GM23338 (cell line): ENCODE data around the gene NEIL1. TPM values are rescaled to one million over a fixed set of nuclear protein-coding genes. Genes with fewer than 3 reads are reported as not detected.
"Not testable (repeated sequence)": the region's sequence is repeated elsewhere in the genome, so short reads cannot be mapped to it uniquely, and the experiment has no call there.

Experiments used
- ATAC-seq: fragments of 200-7000 bp; cut with Tn5 transposase; 3 replicates; pipeline ENCODE4 v1.9.1; 2020
- DNase-seq: peaks from one replicate; pipeline ENCODE4 v3.0.0-alpha.2; 2015; ENCODE audit warnings: low spot score
- H2AFZ ChIP-seq: fragments of 200-600 bp; sonication (generic); 2 replicates; pipeline ENCODE4 v1.8.0; 2016; ENCODE audit warnings: antibody characterized with exemption, mild to moderate bottlenecking, moderate library complexity
- H3F3A ChIP-seq: fragments of 200-600 bp; sonication (generic); replicated peaks from 2 replicates; pipeline ENCODE4 v1.8.0; 2017; ENCODE audit warnings: antibody characterized with exemption, mixed run types, low read depth
- H3K27ac ChIP-seq: fragments of 200-600 bp; sonication (generic); 2 replicates; pipeline ENCODE4 v1.6.1; 2016; ENCODE audit warnings: low read depth
- H3K27me3 ChIP-seq: fragments of 200-600 bp; sonication (generic); 2 replicates; pipeline ENCODE4 v1.8.0; 2016; ENCODE audit warnings: mild to moderate bottlenecking, mixed run types, moderate library complexity; ENCODE audit not compliant: insufficient read depth
- H3K36me3 ChIP-seq: fragments of 200-600 bp; sonication (generic); 2 replicates; pipeline ENCODE4 v1.8.0; 2016; ENCODE audit warnings: mild to moderate bottlenecking; ENCODE audit not compliant: insufficient read depth
- H3K4me1 ChIP-seq: fragments of 200-600 bp; sonication (generic); 2 replicates; pipeline ENCODE4 v1.8.0; 2016; ENCODE audit warnings: mild to moderate bottlenecking, moderate library complexity; ENCODE audit not compliant: insufficient read depth
- H3K4me2 ChIP-seq: fragments of 200-600 bp; sonication (generic); 2 replicates; pipeline ENCODE4 v1.7.1; 2017; ENCODE audit warnings: mixed run types
- H3K4me3 ChIP-seq: fragments of 200-600 bp; sonication (generic); 2 replicates; pipeline ENCODE4 v1.6.1; 2016; ENCODE audit warnings: mixed run types
- H3K79me2 ChIP-seq: fragments of 200-600 bp; sonication (generic); replicated peaks from 2 replicates; pipeline ENCODE4 v1.8.0; 2017; ENCODE audit warnings: mild to moderate bottlenecking; ENCODE audit not compliant: insufficient read depth
- H3K9me2 ChIP-seq: fragments of 200-600 bp; sonication (generic); 2 replicates; pipeline ENCODE4 v1.8.0; 2017; ENCODE audit not compliant: insufficient read depth
- H4K20me1 ChIP-seq: fragments of 200-600 bp; sonication (generic); replicated peaks from 2 replicates; pipeline ENCODE4 v1.8.0; 2017; ENCODE audit warnings: mild to moderate bottlenecking; ENCODE audit not compliant: insufficient read depth
- H3K27ac Mint-ChIP-seq: 2 replicates; pipeline ENCODE4 v1.8.0; 2020; ENCODE audit warnings: inconsistent platforms, mild to moderate bottlenecking, moderate library complexity, mixed read lengths
- H3K27me3 Mint-ChIP-seq: 3 replicates; pipeline ENCODE4 v1.8.0; 2022; ENCODE audit warnings: low read depth, mild to moderate bottlenecking, moderate library complexity, mixed read lengths, inconsistent platforms; ENCODE audit not compliant: insufficient read depth, poor library complexity
- H3K36me3 Mint-ChIP-seq: 3 replicates; pipeline ENCODE4 v1.8.0; 2021; ENCODE audit warnings: low read depth, mild to moderate bottlenecking, inconsistent platforms, moderate library complexity, mixed read lengths
- H3K4me1 Mint-ChIP-seq: 3 replicates; pipeline ENCODE4 v1.8.0; 2020; ENCODE audit warnings: mild to moderate bottlenecking, inconsistent platforms, mixed read lengths
- H3K4me3 Mint-ChIP-seq: 3 replicates; pipeline ENCODE4 v1.8.0; 2021; ENCODE audit warnings: moderate library complexity, mild to moderate bottlenecking, inconsistent platforms, mixed read lengths
- H3K9me3 Mint-ChIP-seq: 3 replicates; pipeline ENCODE4 v1.8.0; 2020; ENCODE audit warnings: moderate library complexity, mild to moderate bottlenecking, inconsistent platforms, mixed read lengths
- CREB1 ChIP-seq: fragments of 250-450 bp; sonication (Bioruptor Pico); IDR thresholded peaks from 2 replicates; pipeline ENCODE4 v1.5.0; 2020; ENCODE audit warnings: low read depth, mild to moderate bottlenecking, moderate library complexity
- EZH2 ChIP-seq: fragments of 200-600 bp; sonication (generic); IDR thresholded peaks from one replicate; pipeline ENCODE4 v1.8.0; 2017; ENCODE audit warnings: antibody characterized with exemption, mild to moderate bottlenecking, low read depth; ENCODE audit not compliant: unreplicated experiment
- polyA plus RNA-seq: library from polyadenylated mRNA; unstranded; fragments of >200 nt; fragmentation: Nextera tagmentation; extraction: Ambion mirVana; gene quantifications from 2 replicates; pipeline ENCODE4 v1.2.1, GENCODE V29; 2016
- total RNA-seq: library from RNA; depleted of rRNA; stranded (reverse); fragments of >200 nt; shearing (Covaris generic); gene quantifications from 2 replicates; pipeline ENCODE4 v1.2.3, GENCODE V29; 2014
- TF ChIP-seq, protein P1 (sequence below): fragments of 250-450 bp; sonication (Bioruptor Pico); IDR thresholded peaks from 2 replicates; pipeline ENCODE4 v1.5.0; 2020; ENCODE audit warnings: mild to moderate bottlenecking, moderate library complexity
- TF ChIP-seq, protein P2 (sequence below): IDR thresholded peaks from one replicate; pipeline ENCODE4 v1.6.1; 2018; ENCODE audit warnings: antibody characterized with exemption; ENCODE audit not compliant: unreplicated experiment

Gene NEIL1
- total and polyA plus RNA-seq, 2 experiments from 2014 or later = 6.2 to 17.0 TPM

DNA sequence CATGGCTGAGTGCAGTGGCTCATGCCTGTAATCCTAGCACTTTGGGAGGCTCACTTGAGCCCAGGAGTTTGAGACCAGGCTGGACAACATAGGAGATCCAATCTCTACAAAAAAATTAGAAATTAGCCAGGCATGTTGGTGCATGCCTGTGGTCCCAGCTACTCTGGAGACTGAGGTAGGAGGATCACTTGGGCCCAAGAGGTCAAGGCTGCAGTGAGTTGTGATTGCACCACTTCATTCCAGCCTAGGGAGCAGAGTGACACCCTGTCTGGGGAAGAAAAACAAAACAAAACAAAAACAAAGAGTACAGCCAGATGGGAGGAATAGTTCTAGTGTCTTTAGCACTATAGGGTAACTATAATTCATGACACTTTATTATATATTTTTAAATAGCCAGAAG lies 37.1 kb upstream of the NEIL1 start (continued):
- TF ChIP-seq, protein P1, sequence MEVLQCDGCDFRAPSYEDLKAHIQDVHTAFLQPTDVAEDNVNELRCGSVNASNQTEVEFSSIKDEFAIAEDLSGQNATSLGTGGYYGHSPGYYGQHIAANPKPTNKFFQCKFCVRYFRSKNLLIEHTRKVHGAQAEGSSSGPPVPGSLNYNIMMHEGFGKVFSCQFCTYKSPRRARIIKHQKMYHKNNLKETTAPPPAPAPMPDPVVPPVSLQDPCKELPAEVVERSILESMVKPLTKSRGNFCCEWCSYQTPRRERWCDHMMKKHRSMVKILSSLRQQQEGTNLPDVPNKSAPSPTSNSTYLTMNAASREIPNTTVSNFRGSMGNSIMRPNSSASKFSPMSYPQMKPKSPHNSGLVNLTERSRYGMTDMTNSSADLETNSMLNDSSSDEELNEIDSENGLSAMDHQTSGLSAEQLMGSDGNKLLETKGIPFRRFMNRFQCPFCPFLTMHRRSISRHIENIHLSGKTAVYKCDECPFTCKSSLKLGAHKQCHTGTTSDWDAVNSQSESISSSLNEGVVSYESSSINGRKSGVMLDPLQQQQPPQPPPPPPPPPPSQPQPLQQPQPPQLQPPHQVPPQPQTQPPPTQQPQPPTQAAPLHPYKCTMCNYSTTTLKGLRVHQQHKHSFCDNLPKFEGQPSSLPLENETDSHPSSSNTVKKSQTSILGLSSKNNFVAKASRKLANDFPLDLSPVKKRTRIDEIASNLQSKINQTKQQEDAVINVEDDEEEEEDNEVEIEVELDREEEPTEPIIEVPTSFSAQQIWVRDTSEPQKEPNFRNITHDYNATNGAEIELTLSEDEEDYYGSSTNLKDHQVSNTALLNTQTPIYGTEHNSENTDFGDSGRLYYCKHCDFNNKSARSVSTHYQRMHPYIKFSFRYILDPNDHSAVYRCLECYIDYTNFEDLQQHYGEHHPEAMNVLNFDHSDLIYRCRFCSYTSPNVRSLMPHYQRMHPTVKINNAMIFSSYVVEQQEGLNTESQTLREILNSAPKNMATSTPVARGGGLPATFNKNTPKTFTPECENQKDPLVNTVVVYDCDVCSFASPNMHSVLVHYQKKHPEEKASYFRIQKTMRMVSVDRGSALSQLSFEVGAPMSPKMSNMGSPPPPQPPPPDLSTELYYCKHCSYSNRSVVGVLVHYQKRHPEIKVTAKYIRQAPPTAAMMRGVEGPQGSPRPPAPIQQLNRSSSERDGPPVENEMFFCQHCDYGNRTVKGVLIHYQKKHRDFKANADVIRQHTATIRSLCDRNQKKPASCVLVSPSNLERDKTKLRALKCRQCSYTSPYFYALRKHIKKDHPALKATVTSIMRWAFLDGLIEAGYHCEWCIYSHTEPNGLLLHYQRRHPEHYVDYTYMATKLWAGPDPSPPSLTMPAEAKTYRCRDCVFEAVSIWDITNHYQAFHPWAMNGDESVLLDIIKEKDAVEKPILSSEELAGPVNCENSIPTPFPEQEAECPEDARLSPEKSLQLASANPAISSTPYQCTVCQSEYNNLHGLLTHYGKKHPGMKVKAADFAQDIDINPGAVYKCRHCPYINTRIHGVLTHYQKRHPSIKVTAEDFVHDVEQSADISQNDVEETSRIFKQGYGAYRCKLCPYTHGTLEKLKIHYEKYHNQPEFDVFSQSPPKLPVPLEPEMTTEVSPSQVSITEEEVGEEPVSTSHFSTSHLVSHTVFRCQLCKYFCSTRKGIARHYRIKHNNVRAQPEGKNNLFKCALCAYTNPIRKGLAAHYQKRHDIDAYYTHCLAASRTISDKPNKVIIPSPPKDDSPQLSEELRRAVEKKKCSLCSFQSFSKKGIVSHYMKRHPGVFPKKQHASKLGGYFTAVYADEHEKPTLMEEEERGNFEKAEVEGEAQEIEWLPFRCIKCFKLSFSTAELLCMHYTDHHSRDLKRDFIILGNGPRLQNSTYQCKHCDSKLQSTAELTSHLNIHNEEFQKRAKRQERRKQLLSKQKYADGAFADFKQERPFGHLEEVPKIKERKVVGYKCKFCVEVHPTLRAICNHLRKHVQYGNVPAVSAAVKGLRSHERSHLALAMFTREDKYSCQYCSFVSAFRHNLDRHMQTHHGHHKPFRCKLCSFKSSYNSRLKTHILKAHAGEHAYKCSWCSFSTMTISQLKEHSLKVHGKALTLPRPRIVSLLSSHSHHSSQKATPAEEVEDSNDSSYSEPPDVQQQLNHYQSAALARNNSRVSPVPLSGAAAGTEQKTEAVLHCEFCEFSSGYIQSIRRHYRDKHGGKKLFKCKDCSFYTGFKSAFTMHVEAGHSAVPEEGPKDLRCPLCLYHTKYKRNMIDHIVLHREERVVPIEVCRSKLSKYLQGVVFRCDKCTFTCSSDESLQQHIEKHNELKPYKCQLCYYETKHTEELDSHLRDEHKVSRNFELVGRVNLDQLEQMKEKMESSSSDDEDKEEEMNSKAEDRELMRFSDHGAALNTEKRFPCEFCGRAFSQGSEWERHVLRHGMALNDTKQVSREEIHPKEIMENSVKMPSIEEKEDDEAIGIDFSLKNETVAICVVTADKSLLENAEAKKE = no peak
- no peak for TF ChIP-seq EZH2

DNA sequence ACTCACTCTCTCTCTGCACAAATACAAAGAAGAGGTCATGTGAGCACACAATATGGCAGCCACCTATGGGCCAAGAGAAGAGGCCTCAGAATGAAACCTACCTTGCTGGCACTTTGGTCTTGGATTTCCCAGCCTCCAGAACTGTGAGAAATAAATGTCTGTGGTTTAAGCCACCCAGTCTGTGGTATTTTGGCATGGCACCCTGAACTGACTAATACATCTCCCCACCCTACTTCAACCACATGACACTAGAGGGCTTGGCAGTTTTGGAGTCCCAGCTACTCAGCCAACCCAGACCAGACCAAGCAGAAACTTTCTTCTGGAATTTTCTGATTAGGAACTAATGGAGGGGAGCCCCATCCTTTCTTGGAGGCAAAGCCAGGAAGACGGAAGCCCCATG lies 34.3 kb upstream of the NEIL1 start:
- not testable (repeated sequence) for H3K9me3 Mint-ChIP-seq, H2AFZ ChIP-seq, H3K36me3 Mint-ChIP-seq, H3K27ac ChIP-seq, H3K36me3 ChIP-seq, H3K27me3 Mint-ChIP-seq, H3K4me3 ChIP-seq, H4K20me1 ChIP-seq, H3K27ac Mint-ChIP-seq, H3K9me2 ChIP-seq, H3K79me2 ChIP-seq, H3K4me3 Mint-ChIP-seq, DNase-seq, H3K4me1 ChIP-seq, H3K4me1 Mint-ChIP-seq, H3F3A ChIP-seq, H3K4me2 ChIP-seq, H3K27me3 ChIP-seq, ATAC-seq

DNA sequence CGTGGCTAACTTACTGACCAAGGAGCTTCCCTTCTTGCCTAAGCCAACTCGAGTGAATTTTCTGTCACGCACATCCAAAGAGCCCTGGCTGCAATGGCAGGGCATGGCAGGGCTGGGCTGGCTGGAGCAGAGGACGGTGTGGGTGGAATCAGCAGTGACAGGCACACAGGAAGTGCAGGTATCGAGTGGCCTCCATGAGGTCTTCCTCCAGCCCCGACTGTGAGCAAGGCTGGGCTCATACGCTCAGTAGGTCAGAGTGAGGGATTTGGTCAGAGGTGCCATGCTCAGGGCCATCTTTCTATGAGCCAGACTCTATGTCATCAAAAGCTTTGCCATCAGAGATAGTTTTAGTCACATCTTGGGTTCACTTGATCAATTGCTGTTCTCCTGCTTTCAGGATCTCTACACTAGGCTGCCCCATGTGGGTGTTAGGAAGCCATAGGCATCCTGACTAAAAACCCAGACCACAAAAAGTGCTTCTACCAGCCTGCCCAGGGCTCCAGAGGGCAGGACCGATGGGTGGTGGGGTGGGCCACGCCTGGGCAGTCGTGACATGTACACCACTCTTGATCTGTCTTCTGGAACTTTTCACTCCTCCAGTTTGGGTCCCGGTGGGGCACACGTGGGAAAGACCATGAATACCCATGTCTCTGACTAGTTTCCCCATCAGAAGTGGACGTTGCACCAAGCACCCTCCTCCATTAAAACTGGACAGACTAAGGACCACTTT lies 33.6 kb upstream of the NEIL1 start:
- no peak overlapping the region for H3K4me2 ChIP-seq
- H3K9me2 ChIP-seq = no peaks in the 10 kb centered on the region
- no peaks in the 10 kb centered on the region for H3K4me1 ChIP-seq
- H3K79me2 ChIP-seq = no peaks in the 10 kb centered on the region
- H2AFZ ChIP-seq = no peak overlapping the region
- Mint-ChIP-seq H3K36me3 (no peaks in the 10 kb centered on the region), H3K9me3 (no peaks in the 10 kb centered on the region), H3K27ac (no peak overlapping the region), H3K4me3 (no peak overlapping the region), H3K4me1 (no peaks in the 10 kb centered on the region), H3K27me3 (peaks cover 2% of the 10 kb centered on the region)
- H3K27me3 ChIP-seq = no peaks in the 10 kb centered on the region
- no peak overlapping the region for H3K27ac ChIP-seq
- no peaks in the 10 kb centered on the region for H3F3A ChIP-seq
- no peak overlapping the region for H3K4me3 ChIP-seq
- H3K36me3 ChIP-seq = no peaks in the 10 kb centered on the region
- H4K20me1 ChIP-seq = no peaks in the 10 kb centered on the region
- ATAC-seq = no peak
- DNase-seq = no peak
- no peak for TF ChIP-seq CREB1 (CRISPR knock-in tag)
- TF ChIP-seq, protein P2, sequence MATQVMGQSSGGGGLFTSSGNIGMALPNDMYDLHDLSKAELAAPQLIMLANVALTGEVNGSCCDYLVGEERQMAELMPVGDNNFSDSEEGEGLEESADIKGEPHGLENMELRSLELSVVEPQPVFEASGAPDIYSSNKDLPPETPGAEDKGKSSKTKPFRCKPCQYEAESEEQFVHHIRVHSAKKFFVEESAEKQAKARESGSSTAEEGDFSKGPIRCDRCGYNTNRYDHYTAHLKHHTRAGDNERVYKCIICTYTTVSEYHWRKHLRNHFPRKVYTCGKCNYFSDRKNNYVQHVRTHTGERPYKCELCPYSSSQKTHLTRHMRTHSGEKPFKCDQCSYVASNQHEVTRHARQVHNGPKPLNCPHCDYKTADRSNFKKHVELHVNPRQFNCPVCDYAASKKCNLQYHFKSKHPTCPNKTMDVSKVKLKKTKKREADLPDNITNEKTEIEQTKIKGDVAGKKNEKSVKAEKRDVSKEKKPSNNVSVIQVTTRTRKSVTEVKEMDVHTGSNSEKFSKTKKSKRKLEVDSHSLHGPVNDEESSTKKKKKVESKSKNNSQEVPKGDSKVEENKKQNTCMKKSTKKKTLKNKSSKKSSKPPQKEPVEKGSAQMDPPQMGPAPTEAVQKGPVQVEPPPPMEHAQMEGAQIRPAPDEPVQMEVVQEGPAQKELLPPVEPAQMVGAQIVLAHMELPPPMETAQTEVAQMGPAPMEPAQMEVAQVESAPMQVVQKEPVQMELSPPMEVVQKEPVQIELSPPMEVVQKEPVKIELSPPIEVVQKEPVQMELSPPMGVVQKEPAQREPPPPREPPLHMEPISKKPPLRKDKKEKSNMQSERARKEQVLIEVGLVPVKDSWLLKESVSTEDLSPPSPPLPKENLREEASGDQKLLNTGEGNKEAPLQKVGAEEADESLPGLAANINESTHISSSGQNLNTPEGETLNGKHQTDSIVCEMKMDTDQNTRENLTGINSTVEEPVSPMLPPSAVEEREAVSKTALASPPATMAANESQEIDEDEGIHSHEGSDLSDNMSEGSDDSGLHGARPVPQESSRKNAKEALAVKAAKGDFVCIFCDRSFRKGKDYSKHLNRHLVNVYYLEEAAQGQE = no peak
- no peak for TF ChIP-seq EZH2
